ENCODE measurements around the gene ZNF487. TPM values are rescaled to one million over a fixed set of nuclear protein-coding genes. Genes with fewer than 3 reads are reported as not detected.

The ZNF487 gene
- total and polyA plus RNA-seq, 4 donors = 5.2 to 9.4 (median 7.9) TPM

DNA sequence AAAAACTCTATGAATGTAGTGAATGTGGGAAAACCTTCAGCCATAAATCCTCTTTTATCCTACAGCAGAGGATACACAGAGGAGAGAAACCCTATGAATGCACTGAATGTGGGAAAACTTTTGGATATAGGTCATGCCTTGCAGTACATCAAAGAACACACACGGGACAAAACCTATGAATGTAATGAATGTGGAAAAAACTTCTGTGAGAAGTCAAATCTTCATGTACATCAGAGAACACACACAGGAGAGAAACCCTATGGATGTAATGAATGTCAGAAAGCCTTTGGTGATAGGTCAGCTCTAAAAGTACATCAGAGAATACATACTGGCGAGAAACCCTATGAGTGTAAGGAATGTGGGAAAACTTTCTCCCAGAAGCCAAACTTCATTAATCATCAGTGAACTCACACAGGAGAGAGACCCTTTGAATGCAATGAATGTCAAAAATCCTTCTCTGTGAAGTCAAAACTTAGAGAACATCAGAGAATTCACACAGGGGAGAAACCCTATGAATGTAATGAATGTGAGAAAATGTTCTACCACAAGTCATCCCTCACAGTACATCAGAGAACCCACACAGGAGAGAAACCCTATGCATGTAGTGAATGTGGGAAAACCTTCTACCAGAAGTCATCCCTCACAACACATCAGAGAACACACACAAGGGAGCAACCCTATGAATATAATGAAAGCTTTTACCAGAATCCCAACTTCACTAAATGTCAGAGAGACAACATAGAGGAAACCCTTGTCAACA lies 45.6 kb downstream of the ZNF487 start:
- H3K4me1 ChIP-seq (ENCODE audit: control insufficient read depth in 1 of 2, insufficient read depth in 2 of 2, low read length in 2 of 2) = no peaks in the 10 kb centered on the region
- H3K36me3 ChIP-seq (ENCODE audit: control insufficient read depth in 1 of 2, insufficient read depth in 2 of 2, low read length in 1 of 2) = peaks cover 3 to 8% of the 10 kb centered on the region in 2 donors
- DNase-seq (no peak), ATAC-seq (ENCODE audit: low FRiP score) (no peak)
- no peak overlapping the region for H3K4me3 ChIP-seq (ENCODE audit: low read length in 2 of 2)
- no peak overlapping the region for H3K27ac ChIP-seq (ENCODE audit: low read depth in 1 of 2, low read length in 2 of 2)
- 85 to 87% methylated on average over 2 of the region's 2 CpGs for WGBS, 2 donors
- H3K27me3 ChIP-seq (ENCODE audit: control insufficient read depth in 1 of 2, insufficient read depth in 2 of 2, low read length in 1 of 2) = no peaks in the 10 kb centered on the region
- intact Hi-C loops (cut with DNase I) = no loop called here
- peaks cover 8% of the 10 kb centered on the region for H3K9me3 ChIP-seq (ENCODE audit: control insufficient read depth, low read length)

DNA sequence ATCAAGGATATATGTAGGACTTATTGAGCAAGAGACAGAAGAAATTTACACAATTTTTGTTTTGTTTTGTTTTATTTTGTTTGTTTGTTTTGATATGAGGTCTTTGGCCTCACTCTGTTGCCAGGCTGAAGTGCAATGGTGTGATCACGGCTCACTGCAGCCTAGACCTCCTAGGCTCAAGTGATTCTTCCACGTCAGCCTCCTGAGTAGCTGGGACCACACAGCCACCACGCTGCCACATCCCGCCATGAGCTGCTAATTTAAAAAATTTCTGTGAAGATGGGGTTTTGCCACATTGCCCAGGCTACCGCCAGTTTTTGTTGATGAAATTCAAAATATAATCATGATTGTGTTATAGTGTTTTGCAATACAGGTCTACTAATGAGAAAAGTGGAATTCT lies 54.9 kb downstream of the ZNF487 start:
- DNase-seq (no peak), ATAC-seq (ENCODE audit: low FRiP score) (no peak)
- H3K4me1 ChIP-seq (ENCODE audit: control insufficient read depth in 1 of 2, insufficient read depth in 2 of 2, low read length in 2 of 2) = no peaks in the 10 kb centered on the region
- no peaks in the 10 kb centered on the region for H3K27me3 ChIP-seq (ENCODE audit: control insufficient read depth in 1 of 2, insufficient read depth in 2 of 2, low read length in 1 of 2)
- H3K4me3 ChIP-seq (ENCODE audit: low read length in 2 of 2) = no peak overlapping the region
- no peak overlapping the region for H3K27ac ChIP-seq (ENCODE audit: low read depth in 1 of 2, low read length in 2 of 2)
- 91 to 93% methylated on average over 5 of the region's 5 CpGs for WGBS, 2 donors
- no peaks in the 10 kb centered on the region for H3K36me3 ChIP-seq (ENCODE audit: control insufficient read depth in 1 of 2, insufficient read depth in 2 of 2, low read length in 1 of 2)
- no peaks in the 10 kb centered on the region for H3K9me3 ChIP-seq (ENCODE audit: control insufficient read depth, low read length)
- intact Hi-C loops (cut with DNase I) = no loop called here

DNA sequence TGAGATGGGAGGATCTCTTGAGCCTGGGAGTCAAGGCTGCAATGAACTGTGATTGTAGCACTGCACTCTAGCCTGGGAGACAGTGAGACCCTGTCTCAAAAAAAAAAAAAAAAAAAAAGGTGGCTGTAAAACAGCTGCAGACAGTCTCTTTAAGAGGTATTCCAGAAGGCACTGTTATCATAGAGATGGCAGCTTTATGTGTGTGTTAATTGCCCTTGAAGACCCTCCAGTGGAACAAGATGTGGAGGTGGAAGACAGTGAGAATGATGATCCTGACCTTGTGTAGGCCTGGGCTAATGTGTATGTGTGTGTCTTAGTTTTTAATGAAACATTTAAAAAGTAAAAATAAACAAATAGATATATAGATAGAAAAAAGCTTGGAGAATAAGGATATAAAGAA lies 66.0 kb downstream of the ZNF487 start:
- ATAC-seq (ENCODE audit: low FRiP score) (no peak), DNase-seq (no peak)
- intact Hi-C loops (cut with DNase I) = no loop called here
- Histone ChIP-seq H3K9me3 (ENCODE audit: control insufficient read depth, low read length) (no peaks in the 10 kb centered on the region), H3K36me3 (ENCODE audit: control insufficient read depth in 1 of 2, insufficient read depth in 2 of 2, low read length in 1 of 2) (no peaks in the 10 kb centered on the region), H3K27ac (ENCODE audit: low read depth in 1 of 2, low read length in 2 of 2) (no peak overlapping the region), H3K27me3 (ENCODE audit: control insufficient read depth in 1 of 2, insufficient read depth in 2 of 2, low read length in 1 of 2) (no peaks in the 10 kb centered on the region), H3K4me3 (ENCODE audit: low read length in 2 of 2) (no peak overlapping the region), H3K4me1 (ENCODE audit: control insufficient read depth in 1 of 2, insufficient read depth in 2 of 2, low read length in 2 of 2) (no peaks in the 10 kb centered on the region)

DNA sequence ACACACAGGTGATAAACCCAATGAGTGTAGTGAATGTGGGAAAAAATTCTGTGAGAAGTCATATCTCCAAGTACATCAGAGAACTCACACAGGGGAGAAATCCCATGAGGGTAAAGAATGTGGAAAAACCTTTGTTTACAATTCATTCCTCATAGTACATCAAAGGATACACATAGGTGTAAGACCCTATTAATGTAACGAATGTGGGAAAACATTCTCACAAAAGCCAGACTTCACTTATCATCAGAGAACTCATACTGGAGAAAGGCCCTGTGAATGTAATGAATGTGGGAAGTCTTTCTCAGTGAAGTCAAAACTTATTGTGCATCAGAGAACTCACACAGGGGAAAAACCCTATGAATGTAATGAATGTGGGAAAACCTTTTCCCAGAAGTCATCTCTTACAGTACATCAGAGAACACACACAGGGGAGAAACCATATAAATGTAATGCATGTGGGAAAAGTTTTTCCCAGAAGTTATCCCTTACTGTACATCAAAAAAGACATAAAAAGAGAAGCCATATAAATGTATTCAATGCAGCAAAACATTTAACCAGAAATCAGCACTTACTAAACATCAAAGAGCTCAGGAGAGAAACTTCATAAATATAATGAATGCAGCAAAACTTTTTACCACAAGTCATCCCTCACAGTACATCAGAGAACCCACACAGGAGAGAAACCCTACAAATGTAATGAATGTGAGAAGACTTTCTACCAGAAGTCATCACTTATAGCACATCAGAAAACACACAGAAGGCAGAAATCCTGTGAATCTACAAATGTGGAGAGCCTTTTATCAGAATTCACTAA lies 87.7 kb downstream of the ZNF487 start:
- H3K36me3 ChIP-seq (ENCODE audit: control insufficient read depth in 1 of 2, insufficient read depth in 2 of 2, low read length in 1 of 2) = no peaks in the 10 kb centered on the region
- no peak for DNase-seq
- no peaks in the 10 kb centered on the region for H3K4me1 ChIP-seq (ENCODE audit: control insufficient read depth in 1 of 2, insufficient read depth in 2 of 2, low read length in 2 of 2)
- no peak for ATAC-seq (ENCODE audit: low FRiP score)
- no peak overlapping the region for H3K27ac ChIP-seq (ENCODE audit: low read depth in 1 of 2, low read length in 2 of 2)
- intact Hi-C loops (cut with DNase I) = no loop called here
- no peaks in the 10 kb centered on the region for H3K27me3 ChIP-seq (ENCODE audit: control insufficient read depth in 1 of 2, insufficient read depth in 2 of 2, low read length in 1 of 2)
- 76 to 87% methylated on average over 1 of the region's 1 CpG for WGBS, 2 donors
- H3K4me3 ChIP-seq (ENCODE audit: low read length in 2 of 2) = peak overlapping the region in 1 of 2 donors; percentile 8
- peaks cover 9% of the 10 kb centered on the region for H3K9me3 ChIP-seq (ENCODE audit: control insufficient read depth, low read length)

Other genes starting within 250 kb of the ZNF487 start
- gene RASGEF1A, start 170.0 kb upstream of the ZNF487 start, total RNA-seq = 1 to 10 TPM; 1.9 to 3.1 TPM
- gene RASGEF1A, start 170.0 kb upstream of the ZNF487 start, polyA plus RNA-seq = 1 to 10 TPM in 1 of 2 donors, not detected in 1; 3.9 TPM
- not detected for gene FXYD4, start 65.5 kb upstream of the ZNF487 start, total RNA-seq
- not detected for gene FXYD4, start 65.5 kb upstream of the ZNF487 start, polyA plus RNA-seq
- 100 to 1,000 TPM; 103 to 114 TPM for gene HNRNPF, start 27.9 kb upstream of the ZNF487 start, total RNA-seq
- 10 to 100 TPM; 54.3 to 63.2 TPM for gene HNRNPF, start 27.9 kb upstream of the ZNF487 start, polyA plus RNA-seq
- gene ZNF239, start 137.5 kb downstream of the ZNF487 start, total RNA-seq = 1 to 10 TPM; 3.3 to 3.4 TPM
- 1 to 10 TPM in 1 of 2 donors, under 1 TPM in 1; 0.50 to 3.3 TPM for gene ZNF239, start 137.5 kb downstream of the ZNF487 start, polyA plus RNA-seq
- gene ZNF485, start 169.3 kb downstream of the ZNF487 start, total RNA-seq = 1 to 10 TPM; 2.1 to 4.5 TPM
- gene ZNF485, start 169.3 kb downstream of the ZNF487 start, polyA plus RNA-seq = 1 to 10 TPM in 1 of 2 donors, under 1 TPM in 1; 0.88 to 1.2 TPM
- gene ZNF32, start 211.8 kb downstream of the ZNF487 start, total RNA-seq = 10 to 100 TPM; 22.0 to 31.6 TPM
- 10 to 100 TPM; 63.4 to 68.6 TPM for gene ZNF32, start 211.8 kb downstream of the ZNF487 start, polyA plus RNA-seq